A673 (cell line): Measurements from ENCODE around the gene NCOA3. TPM values are rescaled to one million over a fixed set of nuclear protein-coding genes. Genes with fewer than 3 reads are reported as not detected.
"Not testable (repeated sequence)": the region's sequence is repeated elsewhere in the genome, so short reads cannot be mapped to it uniquely, and the experiment has no call there.

Experiments used
- BruUV-seq: library from RNA; stranded (reverse); fragments of 400-500 nt; replicated peaks from 2 replicates; lab custom pipeline; 2021; lab: Mats Ljungman, UMichigan
- CTCF ChIA-PET: fragments of 300-600 bp; sonication (Branson Sonifier 250); formaldehyde crosslinking; loops from one replicate; lab custom pipeline; 2022; ENCODE audit warnings: antibody characterized with exemption; lab: Charles Lee
- POLR2A ChIA-PET: fragments of 300-600 bp; sonication (Branson Sonifier 250); formaldehyde crosslinking; loops from one replicate; lab custom pipeline; 2022; ENCODE audit warnings: antibody characterized with exemption; ENCODE audit not compliant: low non-redundant PET; lab: Charles Lee
- DNase-seq: peaks from one replicate; pipeline ENCODE4 v3.0.0-alpha.2; 2015; ENCODE audit warnings: low spot score
- H3K27ac ChIP-seq: fragments of 200-600 bp; sonication (generic); 2 replicates; pipeline ENCODE4 v1.5.1; 2016; ENCODE audit warnings: mixed run types, low read depth, mild to moderate bottlenecking, mixed read lengths, antibody characterized with exemption, low read length; ENCODE audit not compliant: poor library complexity, severe bottlenecking
- H3K27me3 ChIP-seq: fragments of 200-600 bp; sonication (generic); replicated peaks from 2 replicates; pipeline ENCODE4 v1.6.1; 2017; ENCODE audit warnings: mixed run types, low read depth, mild to moderate bottlenecking, mixed read lengths, antibody characterized with exemption, low read length; ENCODE audit not compliant: insufficient read depth, poor library complexity
- H3K36me3 ChIP-seq: fragments of 200-600 bp; sonication (generic); 2 replicates; pipeline ENCODE4 v1.6.1; 2016; ENCODE audit warnings: mixed run types, mild to moderate bottlenecking, mixed read lengths, antibody characterized with exemption, low read length; ENCODE audit not compliant: insufficient read depth, poor library complexity, severe bottlenecking
- H3K4me1 ChIP-seq: fragments of 200-600 bp; sonication (generic); 2 replicates; pipeline ENCODE4 v1.6.1; 2017; ENCODE audit warnings: mixed run types, mild to moderate bottlenecking, mixed read lengths, antibody characterized with exemption, low read length; ENCODE audit not compliant: insufficient read depth, poor library complexity, severe bottlenecking
- H3K4me3 ChIP-seq: fragments of 200-600 bp; sonication (generic); 2 replicates; pipeline ENCODE4 v1.5.1; 2016; ENCODE audit warnings: low read depth, mixed run types, mild to moderate bottlenecking, mixed read lengths, low read length; ENCODE audit not compliant: poor library complexity, severe bottlenecking
- H3K9me3 ChIP-seq: fragments of 200-600 bp; sonication (generic); 2 replicates; pipeline ENCODE4 v1.6.1; 2016; ENCODE audit warnings: mixed run types, low read depth, mild to moderate bottlenecking, mixed read lengths, antibody characterized with exemption, low read length; ENCODE audit not compliant: poor library complexity, severe bottlenecking
- EZH2 ChIP-seq: fragments of 200-600 bp; sonication (generic); IDR thresholded peaks from 2 replicates; pipeline ENCODE4 v1.6.1; 2017; ENCODE audit warnings: borderline replicate concordance, low read depth, mild to moderate bottlenecking, mixed read lengths, antibody characterized with exemption, low read length; ENCODE audit not compliant: poor library complexity, severe bottlenecking
- intact Hi-C: fragments of 100-400 bp; cut with micrococcal nuclease; formaldehyde crosslinking; loops from one replicate; pipeline ENCODE4 v1.10.0; 2022; ENCODE audit not compliant: unreplicated experiment
- total RNA-seq: library from RNA; stranded (reverse); gene quantifications from 2 replicates; pipeline ENCODE4 v1.2.3, GENCODE V29; 2021
- TF ChIP-seq, protein P1 (sequence below): fragments of 300-800, 200-600 bp; sonication (generic); conservative IDR thresholded peaks from 2 replicates; pipeline ENCODE4 v1.5.1; 2017; ENCODE audit warnings: low read depth, mild to moderate bottlenecking, antibody characterized with exemption, low read length, moderate library complexity, mixed read lengths

NCOA3 gene
- total RNA-seq, 1 experiment from 2014 or later, result 26.8 TPM

DNA sequence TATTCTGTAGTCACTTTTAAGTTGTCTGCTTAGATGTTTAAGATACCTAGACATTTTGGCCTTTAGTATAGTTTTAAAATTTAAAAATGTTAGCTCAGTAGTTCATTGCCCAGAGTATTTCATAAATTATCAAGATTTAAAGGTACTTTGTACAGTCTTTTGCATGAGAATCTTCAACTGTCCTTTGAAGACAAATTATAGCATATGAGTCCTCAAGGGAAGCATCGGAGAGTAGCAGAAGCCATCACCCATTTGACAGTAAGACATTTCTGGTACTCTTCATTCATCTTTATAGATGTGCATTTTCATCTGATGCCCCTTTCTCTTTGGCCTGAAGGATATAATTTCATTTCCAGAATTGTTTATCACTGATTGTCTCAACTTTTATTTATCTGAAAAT, 89.5 kb downstream of the NCOA3 start:
- Histone ChIP-seq H3K36me3 (no peaks in the 10 kb centered on the region), H3K27me3 (no peaks in the 10 kb centered on the region), H3K27ac (no peak overlapping the region), H3K4me3 (no peak overlapping the region), H3K4me1 (peaks cover 10% of the 10 kb centered on the region), H3K9me3 (no peaks in the 10 kb centered on the region)
- BruUV-seq, result no TSS peak
- no peak for DNase-seq
- TF ChIP-seq, protein P1, sequence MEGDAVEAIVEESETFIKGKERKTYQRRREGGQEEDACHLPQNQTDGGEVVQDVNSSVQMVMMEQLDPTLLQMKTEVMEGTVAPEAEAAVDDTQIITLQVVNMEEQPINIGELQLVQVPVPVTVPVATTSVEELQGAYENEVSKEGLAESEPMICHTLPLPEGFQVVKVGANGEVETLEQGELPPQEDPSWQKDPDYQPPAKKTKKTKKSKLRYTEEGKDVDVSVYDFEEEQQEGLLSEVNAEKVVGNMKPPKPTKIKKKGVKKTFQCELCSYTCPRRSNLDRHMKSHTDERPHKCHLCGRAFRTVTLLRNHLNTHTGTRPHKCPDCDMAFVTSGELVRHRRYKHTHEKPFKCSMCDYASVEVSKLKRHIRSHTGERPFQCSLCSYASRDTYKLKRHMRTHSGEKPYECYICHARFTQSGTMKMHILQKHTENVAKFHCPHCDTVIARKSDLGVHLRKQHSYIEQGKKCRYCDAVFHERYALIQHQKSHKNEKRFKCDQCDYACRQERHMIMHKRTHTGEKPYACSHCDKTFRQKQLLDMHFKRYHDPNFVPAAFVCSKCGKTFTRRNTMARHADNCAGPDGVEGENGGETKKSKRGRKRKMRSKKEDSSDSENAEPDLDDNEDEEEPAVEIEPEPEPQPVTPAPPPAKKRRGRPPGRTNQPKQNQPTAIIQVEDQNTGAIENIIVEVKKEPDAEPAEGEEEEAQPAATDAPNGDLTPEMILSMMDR, result no peak
- no peak for TF ChIP-seq EZH2
- intact Hi-C loops, result no loop called here
- CTCF ChIA-PET, result no interaction called here
- POLR2A ChIA-PET, result no interaction called here

DNA sequence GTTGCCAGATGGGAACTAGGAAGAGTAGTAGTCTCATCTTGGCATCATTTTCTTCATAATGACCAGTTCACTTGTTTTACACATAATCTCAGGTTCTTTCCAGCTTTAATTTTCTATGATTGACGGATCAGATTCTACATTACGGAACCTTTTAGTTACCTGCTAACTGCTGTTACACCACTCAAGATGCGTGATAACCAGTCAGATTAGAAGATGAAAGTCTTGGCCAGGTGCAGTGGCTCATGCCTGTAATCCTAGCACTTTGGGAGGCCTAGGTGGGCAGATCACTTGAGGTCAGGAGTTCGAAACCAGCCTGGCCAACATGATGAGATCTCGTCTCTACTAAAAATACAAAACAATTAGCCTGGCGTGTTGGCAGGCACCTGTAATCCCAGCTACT, 92.5 kb downstream of the NCOA3 start:
- ChIA-PET CTCF (no interaction called here), POLR2A (no interaction called here)
- TF ChIP-seq, protein P1, result no peak
- no peak for TF ChIP-seq EZH2
- H3K4me3 ChIP-seq, result no peak overlapping the region
- no peak overlapping the region for H3K27ac ChIP-seq
- H3K27me3 ChIP-seq, result no peaks in the 10 kb centered on the region
- no peaks in the 10 kb centered on the region for H3K9me3 ChIP-seq
- DNase-seq, result no peak
- peaks cover 1% of the 10 kb centered on the region for H3K4me1 ChIP-seq
- BruUV-seq, result no TSS peak
- intact Hi-C loops, result no loop called here
- no peaks in the 10 kb centered on the region for H3K36me3 ChIP-seq

DNA sequence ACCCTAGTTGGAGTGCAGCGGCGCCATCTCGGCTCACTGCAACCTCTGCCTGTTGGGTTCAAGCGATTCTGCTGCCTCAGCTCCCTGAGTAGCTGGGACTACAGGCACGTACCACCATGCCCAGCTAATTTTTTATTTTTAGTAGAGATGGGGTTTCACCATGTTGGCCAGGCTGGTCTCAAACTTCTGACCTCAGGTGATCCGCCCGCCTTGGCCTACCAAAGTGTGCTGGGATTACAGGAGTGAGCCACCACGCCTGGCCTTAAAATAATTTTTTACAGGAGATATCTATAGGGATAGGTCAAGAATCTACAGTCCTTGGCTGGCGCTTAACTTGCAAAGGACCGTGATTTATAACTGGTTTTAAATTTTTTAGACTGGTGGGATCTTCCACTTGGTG, 93.5 kb downstream of the NCOA3 start:
- intact Hi-C loops, CTCF ChIA-PET, H3K9me3 ChIP-seq, H3K4me3 ChIP-seq, H3K27me3 ChIP-seq, H3K27ac ChIP-seq, H3K4me1 ChIP-seq, POLR2A ChIA-PET, DNase-seq, BruUV-seq, H3K36me3 ChIP-seq: not testable (repeated sequence)

DNA sequence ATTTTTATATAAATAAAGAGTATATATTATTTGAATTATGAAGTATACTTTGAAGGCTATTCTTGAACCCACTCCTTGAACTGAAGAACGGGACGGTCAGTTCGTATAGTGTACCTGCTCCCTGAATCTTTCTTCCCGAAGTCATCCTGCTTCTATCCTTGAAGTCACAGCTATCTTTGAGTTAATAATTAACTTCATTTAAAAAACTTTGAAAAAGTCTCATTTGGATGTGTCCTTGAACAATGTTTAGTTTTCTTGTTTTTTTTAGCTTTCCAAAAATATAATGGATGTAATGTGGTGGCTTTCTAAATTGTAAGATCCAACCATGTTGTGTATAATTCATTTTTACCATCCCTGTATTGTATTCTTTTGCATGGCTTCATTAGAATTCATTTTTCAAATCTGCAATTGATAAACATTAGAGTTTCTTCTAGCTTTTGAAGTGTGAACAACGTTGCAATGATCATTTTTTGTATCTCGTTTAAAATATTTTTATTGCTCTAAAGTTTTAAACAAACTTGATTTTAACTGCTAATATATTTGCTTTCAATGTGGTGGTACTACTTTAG, 94.4 kb downstream of the NCOA3 start:
- no peak for TF ChIP-seq EZH2
- TF ChIP-seq, protein P1, result no peak
- ChIA-PET CTCF (no interaction called here), POLR2A (no interaction called here)
- DNase-seq, result no peak
- Histone ChIP-seq H3K27me3 (no peaks in the 10 kb centered on the region), H3K4me3 (no peak overlapping the region), H3K9me3 (no peaks in the 10 kb centered on the region), H3K27ac (no peak overlapping the region), H3K36me3 (no peaks in the 10 kb centered on the region), H3K4me1 (peaks cover 12% of the 10 kb centered on the region)
- BruUV-seq, result no TSS peak
- intact Hi-C loops, result no loop called here
